Left kidney (tissue), 2 donors: ENCODE results near the gene KRCC1. TPM values are rescaled to one million over a fixed set of nuclear protein-coding genes. Genes with fewer than 3 reads are reported as not detected.

Experiments used
- DNase-seq: peaks from one replicate; pipeline ENCODE4 v3.0.0-alpha.2; 2013
- polyA plus RNA-seq: library from polyadenylated mRNA; unstranded; fragments of 120-200 nt; gene quantifications from one replicate; pipeline ENCODE4 v1.2.1, GENCODE V29; 2013; ENCODE audit not compliant: insufficient read length

KRCC1 gene
- polyA plus RNA-seq, 1 donor = 59.3 TPM

GRCh38 chr2:88078643-88079172 lies 23.1 kb upstream of the KRCC1 start:
- DNase-seq = no peak

- DNase-seq = no peak
Measured at GRCh38 chr2:88077080-88077479, 21.5 kb upstream of the KRCC1 start.

GRCh38 chr2:88074854-88075292 lies 19.3 kb upstream of the KRCC1 start:
- DNase-seq = no peak

- no peak for DNase-seq
Measured at GRCh38 chr2:88074150-88074549, 18.6 kb upstream of the KRCC1 start.

- no peak for DNase-seq
Measured at GRCh38 chr2:88071365-88071764, 15.8 kb upstream of the KRCC1 start.

- no peak for DNase-seq
Measured at GRCh38 chr2:88070055-88070454, 14.5 kb upstream of the KRCC1 start.

- DNase-seq = no peak
Measured at GRCh38 chr2:88069117-88069516, 13.5 kb upstream of the KRCC1 start.

- no peak for DNase-seq
Measured at GRCh38 chr2:88068044-88068443, 12.5 kb upstream of the KRCC1 start.

- DNase-seq = no peak
Measured at GRCh38 chr2:88067598-88067997, 12.0 kb upstream of the KRCC1 start, which contains the start of gene SMYD1. SMYD1 (plus strand) TSS chr2:88067825; CDS start chr2:88067865, 40 bp downstream.

GRCh38 chr2:88067189-88067588 lies 11.6 kb upstream of the KRCC1 start:
- DNase-seq = no peak

GRCh38 chr2:88066543-88066942 lies 11.0 kb upstream of the KRCC1 start:
- no peak for DNase-seq

- no peak for DNase-seq
Measured at GRCh38 chr2:88061295-88061694, 5.7 kb upstream of the KRCC1 start.

GRCh38 chr2:88060907-88061275 lies 5.3 kb upstream of the KRCC1 start:
- DNase-seq = no peak

GRCh38 chr2:88059979-88060906 lies 4.7 kb upstream of the KRCC1 start:
- DNase-seq = no peak

- DNase-seq = no peak
Measured at GRCh38 chr2:88058191-88058590, 2.6 kb upstream of the KRCC1 start.

GRCh38 chr2:88057437-88057844 lies 1.9 kb upstream of the KRCC1 start:
- DNase-seq = no peak

- DNase-seq = peak; percentile 36
Measured at GRCh38 chr2:88054782-88055370, 707 bp downstream of the KRCC1 start.

GRCh38 chr2:88053934-88054781 lies 1.4 kb downstream of the KRCC1 start:
- DNase-seq = no peak

- no peak for DNase-seq
Measured at GRCh38 chr2:88053296-88053695, 2.3 kb downstream of the KRCC1 start.

GRCh38 chr2:88051792-88052191 lies 3.8 kb downstream of the KRCC1 start:
- DNase-seq = no peak

GRCh38 chr2:88049622-88050021 lies 6.0 kb downstream of the KRCC1 start:
- DNase-seq = no peak

GRCh38 chr2:88048541-88048940 lies 7.0 kb downstream of the KRCC1 start:
- no peak for DNase-seq
